ENCODE data around the gene DBP. TPM values are rescaled to one million over a fixed set of nuclear protein-coding genes. Genes with fewer than 3 reads are reported as not detected.

DBP gene
- total RNA-seq, 2 experiments from 2014 or later: 8.3 to 12.4 TPM

- H3K4me3 Mint-ChIP-seq: peak overlapping the region; percentile 74
- peak overlapping the region; percentile 19 for H3K27ac Mint-ChIP-seq
- POLR2A ChIA-PET: no interaction called here
- peaks cover 10% of the 10 kb centered on the region for H3K4me1 Mint-ChIP-seq
- no peak for ATAC-seq
- intact Hi-C loops (cut with DNase I, micrococcal nuclease): no loop called here
- DNase-seq: no peak
- H3K9me3 Mint-ChIP-seq (ENCODE audit: low read depth): no peaks in the 10 kb centered on the region
- H3K27me3 Mint-ChIP-seq: no peaks in the 10 kb centered on the region
- CTCF ChIA-PET: interaction anchor here (0.6 to 2.0 kb wide), 2 partner anchors 11 to 192 kb away, joined by 3 to 7 read pairs; no protein-coding TSS in a partner anchor
- H3K36me3 Mint-ChIP-seq (ENCODE audit: low read depth): no peaks in the 10 kb centered on the region
Observed at GRCh38 chr19:48595833-48596232, 41.3 kb downstream of the DBP start.

DNA sequence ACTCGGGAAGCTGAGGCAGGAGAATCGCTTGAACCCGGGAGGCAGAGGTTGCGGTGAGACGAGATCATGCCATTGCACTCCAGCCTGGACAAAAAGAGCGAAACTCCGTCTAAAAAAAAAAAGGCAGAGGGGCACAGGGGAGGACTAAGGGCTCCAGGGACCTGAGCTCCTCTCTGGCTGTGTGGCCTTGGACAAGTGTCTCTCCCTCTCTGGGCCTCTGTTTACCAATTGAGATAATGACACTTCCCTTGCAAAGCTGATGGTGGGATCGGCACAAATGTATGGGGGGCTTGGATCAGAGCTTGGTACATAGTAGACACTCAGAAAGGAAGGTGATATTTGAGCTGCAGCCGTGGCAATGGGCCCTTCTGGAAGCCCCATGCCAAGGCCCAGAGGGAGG lies 42.0 kb downstream of the DBP start:
- peak overlapping the region; percentile 74 for H3K4me3 Mint-ChIP-seq
- no peaks in the 10 kb centered on the region for H3K27me3 Mint-ChIP-seq
- intact Hi-C loops (cut with DNase I, micrococcal nuclease): no loop called here
- no peaks in the 10 kb centered on the region for H3K36me3 Mint-ChIP-seq (ENCODE audit: low read depth)
- H3K4me1 Mint-ChIP-seq: peaks cover 10% of the 10 kb centered on the region
- H3K27ac Mint-ChIP-seq: peak overlapping the region; percentile 38
- no peaks in the 10 kb centered on the region for H3K9me3 Mint-ChIP-seq (ENCODE audit: low read depth)
- ATAC-seq (no peak), DNase-seq (no peak)
- POLR2A ChIA-PET: no interaction called here
- CTCF ChIA-PET: interaction anchor here (0.6 to 2.0 kb wide), 3 partner anchors 10 to 192 kb away, joined by 3 to 7 read pairs (median 5); no protein-coding TSS in a partner anchor

DNA sequence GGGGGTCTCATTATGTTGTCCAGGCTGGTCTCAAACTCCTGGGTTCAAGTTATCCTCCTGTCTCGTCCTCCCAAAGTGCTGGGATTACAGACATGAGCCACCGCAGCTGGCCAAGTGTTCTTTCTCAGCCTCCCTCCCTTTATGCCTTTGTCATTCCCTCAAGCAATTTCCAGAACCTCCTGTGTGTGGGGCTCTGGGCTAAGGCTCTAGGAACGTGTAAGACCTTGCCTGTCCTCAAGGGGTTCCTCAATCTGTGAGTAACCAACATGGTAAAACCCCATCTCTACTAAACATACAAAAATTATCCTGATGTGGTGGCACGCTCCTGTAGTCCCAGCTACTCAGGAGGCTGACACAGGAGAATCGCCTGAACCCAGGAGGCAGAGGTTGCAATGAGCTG lies 46.2 kb downstream of the DBP start:
- DNase-seq: no peak
- POLR2A ChIA-PET: no interaction called here
- Mint-ChIP-seq H3K27me3 (no peaks in the 10 kb centered on the region), H3K4me1 (peaks cover 15% of the 10 kb centered on the region), H3K9me3 (ENCODE audit: low read depth) (no peaks in the 10 kb centered on the region), H3K4me3 (no peak overlapping the region), H3K36me3 (ENCODE audit: low read depth) (no peaks in the 10 kb centered on the region), H3K27ac (no peak overlapping the region)
- CTCF ChIA-PET: interaction anchor here (2.8 kb wide), 1 partner anchor 18 kb away, joined by 10 read pairs; no protein-coding TSS in a partner anchor
- intact Hi-C loops (cut with DNase I, micrococcal nuclease): no loop called here
- no peak for ATAC-seq

DNA sequence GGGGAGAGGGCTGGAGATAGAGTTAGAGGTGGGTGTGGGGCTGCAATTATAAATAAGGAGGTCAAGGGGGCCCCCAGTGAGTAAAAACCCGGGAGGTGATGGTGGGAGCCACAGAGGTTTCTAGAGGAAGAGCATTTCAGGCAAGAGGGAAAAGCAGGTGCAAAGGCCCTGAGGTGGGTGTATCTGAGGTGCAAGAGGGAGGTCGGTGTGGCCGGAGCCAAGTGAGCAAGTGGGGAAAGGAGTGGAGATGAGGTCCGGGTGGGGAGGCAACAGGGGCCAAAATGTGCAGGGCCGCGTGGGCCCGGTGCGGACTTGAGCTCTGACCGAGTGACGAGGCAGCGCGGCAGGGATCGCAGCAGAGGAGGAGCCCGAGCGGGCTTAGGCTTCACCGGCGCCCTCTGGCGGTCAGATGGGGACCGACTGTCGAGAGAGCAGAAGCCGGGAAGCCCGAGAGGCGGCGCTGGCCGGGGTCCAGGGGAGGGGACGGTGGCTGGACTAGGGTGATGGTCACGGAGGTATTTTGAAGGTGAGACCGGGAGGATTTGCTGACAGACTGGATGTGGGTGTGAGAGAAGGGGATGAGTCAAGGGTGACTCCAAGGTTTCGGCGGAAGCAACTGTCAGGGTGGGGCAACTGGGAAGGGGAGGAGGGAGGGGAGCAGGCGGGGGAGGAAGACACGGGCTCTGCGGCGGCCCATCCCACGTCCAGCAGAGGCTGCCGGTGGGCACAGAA lies 48.3 kb downstream of the DBP start:
- no peaks in the 10 kb centered on the region for H3K27me3 Mint-ChIP-seq
- H3K4me3 Mint-ChIP-seq: peak overlapping the region; percentile 35
- no peaks in the 10 kb centered on the region for H3K36me3 Mint-ChIP-seq (ENCODE audit: low read depth)
- H3K9me3 Mint-ChIP-seq (ENCODE audit: low read depth): no peaks in the 10 kb centered on the region
- ATAC-seq (peak; percentile 89), DNase-seq (peak; percentile 94)
- peaks cover 15% of the 10 kb centered on the region for H3K4me1 Mint-ChIP-seq
- ChIA-PET POLR2A (interaction anchor here (0.5 to 1.3 kb wide), 2 partner anchors 30 to 245 kb away, joined by 3 read pairs; partner anchors contain the start of genes RPL18 and SPHK2), CTCF (interaction anchor here (0.6 to 3.0 kb wide), 12 partner anchors 17 to 433 kb away, joined by 3 to 15 read pairs (median 4); partner anchors contain the start of genes RPL18 and SPHK2)
- H3K27ac Mint-ChIP-seq: peak overlapping the region; percentile 43
- intact Hi-C loops (cut with DNase I, micrococcal nuclease): loop anchor here (1.0 to 10.0 kb wide), 11 partner anchors 8 to 322 kb away; partner anchors contain the start of genes CYTH2 (in 1 of the 2), EMP3 (in 1 of the 2), GRWD1 (in 1 of the 2) and RPL18 (in 1 of the 2)

DNA sequence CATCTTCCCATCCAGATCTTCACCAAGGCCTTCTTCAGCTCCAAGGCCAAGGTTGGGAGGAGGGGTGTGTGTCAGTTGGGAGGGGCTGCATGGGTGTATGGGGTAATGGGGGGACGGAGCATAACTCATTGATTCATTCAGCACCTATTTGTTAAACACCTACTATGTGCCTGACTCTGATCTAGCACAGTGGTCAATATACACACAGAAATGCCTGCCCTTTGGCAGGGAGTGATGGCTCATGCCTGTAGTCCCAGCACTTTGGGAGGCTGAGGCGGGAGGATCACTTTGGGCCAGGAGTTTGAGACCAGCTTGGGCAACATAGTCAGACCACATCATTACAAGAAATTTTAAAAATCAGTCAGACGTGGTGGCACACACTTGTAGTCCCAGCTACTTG lies 49.8 kb downstream of the DBP start:
- H3K4me1 Mint-ChIP-seq: peaks cover 15% of the 10 kb centered on the region
- DNase-seq: no peak
- ChIA-PET CTCF (interaction anchor here (0.6 to 3.0 kb wide), 2 partner anchors 81 to 1109 kb away, joined by 3 to 15 read pairs; no protein-coding TSS in a partner anchor), POLR2A (interaction anchor here (0.6 kb wide), 1 partner anchor 28 kb away, joined by 5 read pairs; no protein-coding TSS in a partner anchor)
- no peak overlapping the region for H3K27ac Mint-ChIP-seq
- no peak overlapping the region for H3K4me3 Mint-ChIP-seq
- no peak for ATAC-seq
- H3K9me3 Mint-ChIP-seq (ENCODE audit: low read depth): no peaks in the 10 kb centered on the region
- intact Hi-C loops (cut with DNase I, micrococcal nuclease): loop anchor here (5.0 to 10.0 kb wide), 2 partner anchors 190 to 263 kb away; partner anchors contain the start of gene EMP3 (in 1 of the 2)
- H3K27me3 Mint-ChIP-seq: no peaks in the 10 kb centered on the region
- no peaks in the 10 kb centered on the region for H3K36me3 Mint-ChIP-seq (ENCODE audit: low read depth)

GRCh38 chr19:48582168-48582567 lies 55.0 kb downstream of the DBP start:
- no peak overlapping the region for H3K4me3 Mint-ChIP-seq
- no peaks in the 10 kb centered on the region for H3K27me3 Mint-ChIP-seq
- no peaks in the 10 kb centered on the region for H3K9me3 Mint-ChIP-seq (ENCODE audit: low read depth)
- ChIA-PET CTCF (no interaction called here), POLR2A (no interaction called here)
- H3K27ac Mint-ChIP-seq: no peak overlapping the region
- intact Hi-C loops (cut with DNase I, micrococcal nuclease): loop anchor here in 1 of 2 experiments (10.0 kb wide), 1 partner anchor 257 kb away; the partner anchor contains the start of gene EMP3
- peaks cover 5% of the 10 kb centered on the region for H3K4me1 Mint-ChIP-seq
- H3K36me3 Mint-ChIP-seq (ENCODE audit: low read depth): no peaks in the 10 kb centered on the region
- no peak for ATAC-seq
- no peak for DNase-seq

Other genes with a start within 250 kb of the DBP start
- 10 to 100 TPM; 69.5 to 78.8 TPM for gene KDELR1, start 245.8 kb downstream of the DBP start, total RNA-seq
- under 1 TPM; 0.11 to 0.14 TPM for gene GRIN2D, start 243.7 kb downstream of the DBP start, total RNA-seq
- gene GRWD1, start 191.4 kb downstream of the DBP start, total RNA-seq: 10 to 100 TPM; 43.4 to 51.3 TPM
- gene KCNJ14, start 181.8 kb downstream of the DBP start, total RNA-seq: 1 to 10 TPM in 1 of 2 experiments, under 1 TPM in 1; 0.86 to 1.1 TPM
- 10 to 100 TPM; 22.5 to 24.2 TPM for gene CYTH2, start 168.0 kb downstream of the DBP start, total RNA-seq
- gene LMTK3, start 125.5 kb downstream of the DBP start, total RNA-seq: 1 to 10 TPM; 3.9 to 4.5 TPM
- gene SULT2B1, start 85.2 kb downstream of the DBP start, total RNA-seq: not detected
- not detected for gene SPACA4, start 30.6 kb downstream of the DBP start, total RNA-seq
- gene FAM83E, start 22.3 kb downstream of the DBP start, total RNA-seq: 1 to 10 TPM; 1.5 to 4.1 TPM
- gene RPL18, start 18.2 kb downstream of the DBP start, total RNA-seq: 1,000 to 10,000 TPM; 2,026 to 2,191 TPM
- 10 to 100 TPM; 27.0 TPM for gene SPHK2, start 17.9 kb downstream of the DBP start, total RNA-seq
- 10 to 100 TPM; 11.5 to 18.0 TPM for gene CA11, start 8.8 kb upstream of the DBP start, total RNA-seq
- under 1 TPM; 0.50 to 0.60 TPM for gene NTN5, start 35.6 kb upstream of the DBP start, total RNA-seq
- gene FUT2, start 58.6 kb upstream of the DBP start, total RNA-seq: not detected
- under 1 TPM; 0.69 to 0.70 TPM for gene MAMSTR, start 82.3 kb upstream of the DBP start, total RNA-seq
- gene RASIP1, start 103.2 kb upstream of the DBP start, total RNA-seq: under 1 TPM; 0.67 to 0.73 TPM
- gene IZUMO1, start 109.5 kb upstream of the DBP start, total RNA-seq: not detected
- gene FUT1, start 115.3 kb upstream of the DBP start, total RNA-seq: under 1 TPM; 0.23 to 0.32 TPM
- not detected for gene FGF21, start 118.1 kb upstream of the DBP start, total RNA-seq
- 10 to 100 TPM; 65.9 to 70.3 TPM for gene BCAT2, start 173.7 kb upstream of the DBP start, total RNA-seq
- gene HSD17B14, start 199.1 kb upstream of the DBP start, total RNA-seq: under 1 TPM; 0.21 to 0.83 TPM
- 10 to 100 TPM in 1 of 2 experiments, 1 to 10 TPM in 1; 7.0 to 10.9 TPM for gene PLEKHA4, start 231.2 kb upstream of the DBP start, total RNA-seq
- 10 to 100 TPM; 51.6 to 62.4 TPM for gene PPP1R15A, start 235.0 kb upstream of the DBP start, total RNA-seq

All from activated CD4-positive, alpha-beta T cell treated with anti-CD3 and anti-CD28 coated beads for 36 hours (primary cell).